H54 (cell line): ENCODE data around the gene KRTAP5-6.

Source experiments
- DNase-seq: peaks from one replicate; pipeline ENCODE4 v3.0.0; 2011; ENCODE audit warnings: low spot score, mixed read lengths; ENCODE audit not compliant: insufficient read length
- FAIRE-seq: peaks from 3 replicates; lab custom pipeline; 2011; peaks lifted over from hg19 to GRCh38; lab: Jason Lieb, UNC
- POLR2A ChIP-seq: IDR thresholded peaks from 2 replicates; pipeline ENCODE4 v1.6.1; 2011; ENCODE audit warnings: low read depth, mild to moderate bottlenecking, low read length

Gene KRTAP5-6

GRCh38 chr11:1696608-1697570 is at the start of gene KRTAP5-6:
Gene KRTAP5-6, plus strand, starts transcription at chr11:1697195. Its CDS starts 51 bp downstream, at chr11:1697246.
- TF ChIP-seq POLR2A, result no peak
- no peak for FAIRE-seq

GRCh38 chr11:1647901-1648652 is 48.9 kb upstream of the KRTAP5-6 start:
- no peak for FAIRE-seq
- no peak for DNase-seq
- TF ChIP-seq POLR2A, result no peak

More at GRCh38 chr11:1696608-1697570, at the start of gene KRTAP5-6:
- DNase-seq, result no peak

GRCh38 chr11:1648653-1649420 is 48.2 kb upstream of the KRTAP5-6 start:
- TF ChIP-seq POLR2A, result no peak
- no peak for FAIRE-seq
- DNase-seq, result no peak

GRCh38 chr11:1650034-1650917 is 46.7 kb upstream of the KRTAP5-6 start:
- no peak for FAIRE-seq
- DNase-seq, result no peak
- TF ChIP-seq POLR2A, result no peak

GRCh38 chr11:1650918-1651262 is 46.1 kb upstream of the KRTAP5-6 start:
- no peak for TF ChIP-seq POLR2A
- no peak for DNase-seq
- no peak for FAIRE-seq

GRCh38 chr11:1651411-1651980 is 45.5 kb upstream of the KRTAP5-6 start:
- FAIRE-seq, result no peak
- TF ChIP-seq POLR2A, result no peak
- DNase-seq, result no peak

GRCh38 chr11:1652026-1652425 is 45.0 kb upstream of the KRTAP5-6 start:
- FAIRE-seq (no peak), DNase-seq (no peak)
- TF ChIP-seq POLR2A, result no peak

GRCh38 chr11:1652442-1652770 is 44.6 kb upstream of the KRTAP5-6 start:
- DNase-seq (no peak), FAIRE-seq (no peak)
- no peak for TF ChIP-seq POLR2A

GRCh38 chr11:1652771-1653540 is 44.0 kb upstream of the KRTAP5-6 start:
- DNase-seq (peak; percentile 91), FAIRE-seq (no peak)
- no peak for TF ChIP-seq POLR2A

- no peak for TF ChIP-seq POLR2A
- FAIRE-seq (no peak), DNase-seq (no peak)
Measured at GRCh38 chr11:1653541-1654387, 43.2 kb upstream of the KRTAP5-6 start.
